Measurements from ENCODE around the gene FAM13A.

DNA sequence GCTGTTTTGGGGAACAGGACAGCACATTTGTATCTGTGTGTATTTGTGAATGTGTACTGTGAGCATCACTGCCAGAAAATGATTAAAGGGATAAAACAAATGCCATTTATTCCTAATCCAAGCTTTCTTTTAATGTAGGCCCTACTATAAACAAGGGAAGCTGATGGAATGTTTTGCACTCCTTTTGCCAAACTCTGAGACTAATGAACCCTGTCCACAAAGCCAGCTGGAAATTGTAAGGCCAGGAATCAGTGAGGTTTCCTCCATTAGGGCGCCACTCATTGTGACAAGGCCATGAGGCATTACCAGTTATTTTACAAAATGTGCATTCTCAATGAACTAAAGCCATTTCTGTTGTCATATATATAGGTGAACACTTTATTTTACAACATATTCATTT, 196.4 kb downstream of the FAM13A start:
- no peak for TF ChIP-seq PRDM10 (tag by site-specific recombination; IDR thresholded peaks at IDR 0.05)
- TF ChIP-seq ZBTB11 (tag by site-specific recombination; conservative IDR thresholded peaks at IDR 0.05; ENCODE audit: low read depth): no peak
- TF ChIP-seq, protein P1, sequence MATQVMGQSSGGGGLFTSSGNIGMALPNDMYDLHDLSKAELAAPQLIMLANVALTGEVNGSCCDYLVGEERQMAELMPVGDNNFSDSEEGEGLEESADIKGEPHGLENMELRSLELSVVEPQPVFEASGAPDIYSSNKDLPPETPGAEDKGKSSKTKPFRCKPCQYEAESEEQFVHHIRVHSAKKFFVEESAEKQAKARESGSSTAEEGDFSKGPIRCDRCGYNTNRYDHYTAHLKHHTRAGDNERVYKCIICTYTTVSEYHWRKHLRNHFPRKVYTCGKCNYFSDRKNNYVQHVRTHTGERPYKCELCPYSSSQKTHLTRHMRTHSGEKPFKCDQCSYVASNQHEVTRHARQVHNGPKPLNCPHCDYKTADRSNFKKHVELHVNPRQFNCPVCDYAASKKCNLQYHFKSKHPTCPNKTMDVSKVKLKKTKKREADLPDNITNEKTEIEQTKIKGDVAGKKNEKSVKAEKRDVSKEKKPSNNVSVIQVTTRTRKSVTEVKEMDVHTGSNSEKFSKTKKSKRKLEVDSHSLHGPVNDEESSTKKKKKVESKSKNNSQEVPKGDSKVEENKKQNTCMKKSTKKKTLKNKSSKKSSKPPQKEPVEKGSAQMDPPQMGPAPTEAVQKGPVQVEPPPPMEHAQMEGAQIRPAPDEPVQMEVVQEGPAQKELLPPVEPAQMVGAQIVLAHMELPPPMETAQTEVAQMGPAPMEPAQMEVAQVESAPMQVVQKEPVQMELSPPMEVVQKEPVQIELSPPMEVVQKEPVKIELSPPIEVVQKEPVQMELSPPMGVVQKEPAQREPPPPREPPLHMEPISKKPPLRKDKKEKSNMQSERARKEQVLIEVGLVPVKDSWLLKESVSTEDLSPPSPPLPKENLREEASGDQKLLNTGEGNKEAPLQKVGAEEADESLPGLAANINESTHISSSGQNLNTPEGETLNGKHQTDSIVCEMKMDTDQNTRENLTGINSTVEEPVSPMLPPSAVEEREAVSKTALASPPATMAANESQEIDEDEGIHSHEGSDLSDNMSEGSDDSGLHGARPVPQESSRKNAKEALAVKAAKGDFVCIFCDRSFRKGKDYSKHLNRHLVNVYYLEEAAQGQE (tag by site-specific recombination; IDR thresholded peaks at IDR 0.05): no peak
- TF ChIP-seq CTCF (tag by site-specific recombination; IDR thresholded peaks at IDR 0.05): no peak
- TF ChIP-seq ZNF580 (tag by site-specific recombination; IDR thresholded peaks at IDR 0.05): no peak
- no peak for TF ChIP-seq ZNF548 (tag by site-specific recombination; IDR thresholded peaks at IDR 0.05)
